IPS-15b (cell line): ENCODE results near the gene BMPR1B.

Experiments used
- H3K27me3 ChIP-seq: one replicate; pipeline ENCODE4 v1.6.1; 2013; ENCODE audit warnings: low read length; ENCODE audit not compliant: control insufficient read depth, insufficient read depth
- H3K36me3 ChIP-seq: one replicate; pipeline ENCODE4 v1.6.1; 2013; ENCODE audit warnings: low read length; ENCODE audit not compliant: control insufficient read depth, insufficient read depth
- H3K4me1 ChIP-seq: one replicate; pipeline ENCODE4 v1.6.1; 2013; ENCODE audit warnings: mild to moderate bottlenecking, low read length; ENCODE audit not compliant: control insufficient read depth, insufficient read depth
- H3K4me3 ChIP-seq: one replicate; pipeline ENCODE4 v1.5.1; 2013; ENCODE audit warnings: low read depth, low read length
- H3K9ac ChIP-seq: one replicate; pipeline ENCODE4 v1.6.1; 2013; ENCODE audit warnings: low read depth, mild to moderate bottlenecking, low read length
- H3K9me3 ChIP-seq: one replicate; pipeline ENCODE4 v1.6.1; 2013; ENCODE audit warnings: mild to moderate bottlenecking, low read length; ENCODE audit not compliant: control insufficient read depth, insufficient read depth

BMPR1B gene

GRCh38 chr4:94765174-94765573 is 7.4 kb downstream of the BMPR1B start:
- H3K4me3 ChIP-seq = no peak overlapping the region
- no peak overlapping the region for H3K9ac ChIP-seq
- no peaks in the 10 kb centered on the region for H3K36me3 ChIP-seq
- peaks cover 8% of the 10 kb centered on the region for H3K27me3 ChIP-seq
- no peaks in the 10 kb centered on the region for H3K9me3 ChIP-seq
- no peaks in the 10 kb centered on the region for H3K4me1 ChIP-seq

- Histone ChIP-seq H3K4me1 (no peaks in the 10 kb centered on the region), H3K27me3 (peaks cover 3% of the 10 kb centered on the region), H3K4me3 (no peak overlapping the region)
Measured at GRCh38 chr4:94765648-94766047, 7.9 kb downstream of the BMPR1B start.

GRCh38 chr4:94766856-94767255 is 9.1 kb downstream of the BMPR1B start:
- Histone ChIP-seq H3K9me3 (no peaks in the 10 kb centered on the region), H3K9ac (no peak overlapping the region), H3K27me3 (no peaks in the 10 kb centered on the region), H3K36me3 (no peaks in the 10 kb centered on the region), H3K4me3 (no peak overlapping the region), H3K4me1 (no peaks in the 10 kb centered on the region)

More at GRCh38 chr4:94765648-94766047, 7.9 kb downstream of the BMPR1B start:
- H3K36me3 ChIP-seq = no peaks in the 10 kb centered on the region
- no peak overlapping the region for H3K9ac ChIP-seq
- H3K9me3 ChIP-seq = no peaks in the 10 kb centered on the region

GRCh38 chr4:94767446-94767845 is 9.7 kb downstream of the BMPR1B start:
- H3K4me3 ChIP-seq = no peak overlapping the region
- H3K4me1 ChIP-seq = no peaks in the 10 kb centered on the region
- no peaks in the 10 kb centered on the region for H3K36me3 ChIP-seq
- H3K9me3 ChIP-seq = no peaks in the 10 kb centered on the region
- H3K9ac ChIP-seq = no peak overlapping the region
- no peaks in the 10 kb centered on the region for H3K27me3 ChIP-seq

GRCh38 chr4:94782707-94783106 is 25.0 kb downstream of the BMPR1B start:
- H3K4me3 ChIP-seq = no peak overlapping the region
- no peaks in the 10 kb centered on the region for H3K36me3 ChIP-seq

DNA sequence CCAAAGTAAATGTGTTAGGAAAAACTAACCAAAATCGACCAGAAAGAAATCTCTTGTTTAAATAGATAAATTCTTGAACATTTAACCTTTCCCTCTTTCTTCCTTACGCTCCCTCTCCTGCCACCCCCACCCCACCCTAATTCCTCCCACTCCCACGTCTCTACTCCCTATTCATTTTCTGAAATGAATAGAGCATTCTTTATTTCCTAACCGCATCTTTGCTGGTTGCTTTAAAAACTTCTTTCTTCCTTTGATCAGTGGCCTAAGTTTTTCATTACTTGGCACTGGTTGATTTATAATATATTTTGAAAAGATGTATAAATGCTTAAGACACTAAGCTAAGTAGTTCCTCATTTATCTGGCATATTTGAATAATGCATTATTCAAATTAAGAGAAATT is 33.9 kb downstream of the BMPR1B start:
- Histone ChIP-seq H3K36me3 (no peaks in the 10 kb centered on the region), H3K9me3 (no peaks in the 10 kb centered on the region), H3K4me3 (no peak overlapping the region), H3K4me1 (no peaks in the 10 kb centered on the region), H3K27me3 (no peaks in the 10 kb centered on the region), H3K9ac (no peak overlapping the region)

More at GRCh38 chr4:94782707-94783106, 25.0 kb downstream of the BMPR1B start:
- H3K9me3 ChIP-seq = no peaks in the 10 kb centered on the region
- no peaks in the 10 kb centered on the region for H3K4me1 ChIP-seq
- no peak overlapping the region for H3K9ac ChIP-seq
- no peaks in the 10 kb centered on the region for H3K27me3 ChIP-seq

DNA sequence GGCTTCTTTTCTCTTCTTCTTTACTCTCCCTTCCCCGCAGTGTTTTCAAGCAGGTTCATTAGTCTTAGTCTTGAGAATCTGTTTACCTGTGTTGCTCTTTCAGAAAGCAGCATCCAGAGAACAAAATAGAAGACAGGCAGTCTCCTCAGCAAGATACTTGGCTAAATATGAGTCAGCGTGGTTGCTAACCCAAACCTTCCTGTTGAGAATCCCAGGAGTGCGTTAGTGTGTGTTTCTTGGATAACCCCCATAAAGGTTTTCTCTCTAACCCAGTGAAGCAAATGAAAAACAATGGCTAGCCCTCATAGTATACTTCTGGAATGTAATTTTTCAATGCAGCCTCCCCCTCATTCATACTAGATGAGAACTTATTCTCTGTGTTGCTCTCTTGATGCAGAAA is 41.1 kb downstream of the BMPR1B start:
- Histone ChIP-seq H3K4me3 (no peak overlapping the region), H3K9ac (no peak overlapping the region), H3K27me3 (no peaks in the 10 kb centered on the region), H3K36me3 (no peaks in the 10 kb centered on the region), H3K4me1 (no peaks in the 10 kb centered on the region), H3K9me3 (no peaks in the 10 kb centered on the region)

- H3K9me3 ChIP-seq = no peaks in the 10 kb centered on the region
- H3K9ac ChIP-seq = no peak overlapping the region
- no peaks in the 10 kb centered on the region for H3K4me1 ChIP-seq
- H3K36me3 ChIP-seq = no peaks in the 10 kb centered on the region
- H3K27me3 ChIP-seq = no peaks in the 10 kb centered on the region
- H3K4me3 ChIP-seq = no peak overlapping the region
Measured at GRCh38 chr4:94801016-94801415, 43.3 kb downstream of the BMPR1B start.

- H3K4me3 ChIP-seq = no peak overlapping the region
- H3K27me3 ChIP-seq = no peaks in the 10 kb centered on the region
- no peaks in the 10 kb centered on the region for H3K4me1 ChIP-seq
- H3K9me3 ChIP-seq = no peaks in the 10 kb centered on the region
- no peaks in the 10 kb centered on the region for H3K36me3 ChIP-seq
- no peak overlapping the region for H3K9ac ChIP-seq
Measured at GRCh38 chr4:94802091-94802490, 44.3 kb downstream of the BMPR1B start.

DNA sequence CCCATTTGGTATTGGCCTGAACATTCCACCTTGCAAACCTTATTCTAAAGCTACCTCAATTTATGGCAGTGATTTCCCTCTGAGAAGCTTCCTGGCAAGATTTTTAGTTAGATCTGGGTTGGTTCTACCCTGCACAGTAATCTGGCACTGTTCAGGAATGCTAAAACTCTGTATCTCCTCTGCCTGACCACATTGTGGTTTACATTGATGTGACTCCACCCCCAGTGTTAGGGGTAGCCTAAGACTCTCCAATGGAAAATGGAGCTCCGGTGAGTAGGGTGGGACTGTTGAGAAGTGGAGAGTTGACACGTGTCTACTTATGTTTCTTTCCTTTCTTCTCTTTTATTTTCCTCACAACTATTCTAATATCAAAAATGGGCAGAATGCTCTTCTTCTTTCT is 45.4 kb downstream of the BMPR1B start:
- H3K9me3 ChIP-seq = no peaks in the 10 kb centered on the region
- no peaks in the 10 kb centered on the region for H3K4me1 ChIP-seq
- no peak overlapping the region for H3K4me3 ChIP-seq
- H3K27me3 ChIP-seq = no peaks in the 10 kb centered on the region
- H3K36me3 ChIP-seq = no peaks in the 10 kb centered on the region
- no peak overlapping the region for H3K9ac ChIP-seq

GRCh38 chr4:94804650-94805049 is 46.9 kb downstream of the BMPR1B start:
- Histone ChIP-seq H3K9ac (no peak overlapping the region), H3K9me3 (no peaks in the 10 kb centered on the region), H3K27me3 (no peaks in the 10 kb centered on the region), H3K4me3 (no peak overlapping the region), H3K4me1 (no peaks in the 10 kb centered on the region), H3K36me3 (no peaks in the 10 kb centered on the region)

GRCh38 chr4:94806376-94806775 is 48.6 kb downstream of the BMPR1B start:
- Histone ChIP-seq H3K4me1 (no peaks in the 10 kb centered on the region), H3K9me3 (no peaks in the 10 kb centered on the region), H3K36me3 (no peaks in the 10 kb centered on the region), H3K9ac (no peak overlapping the region), H3K4me3 (no peak overlapping the region), H3K27me3 (no peaks in the 10 kb centered on the region)

DNA sequence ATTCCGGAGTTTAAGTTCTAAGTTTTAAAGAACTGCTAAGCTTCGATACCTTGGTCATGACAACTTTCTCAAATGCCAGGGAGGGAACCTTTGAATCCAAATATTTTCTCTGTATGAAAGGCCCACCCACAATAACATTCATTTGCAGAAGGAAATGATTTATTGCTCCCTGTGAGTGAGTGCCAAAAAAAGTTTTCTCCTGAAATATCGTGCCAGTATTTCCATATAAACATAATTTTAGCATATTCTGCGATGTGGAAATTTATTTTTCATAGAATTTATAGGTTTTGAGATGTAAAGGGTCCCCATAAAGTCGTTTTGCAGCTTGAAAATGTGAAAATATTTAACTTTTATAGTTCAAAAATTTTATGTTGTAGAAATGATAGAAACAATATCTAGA is 53.9 kb downstream of the BMPR1B start:
- Histone ChIP-seq H3K27me3 (no peaks in the 10 kb centered on the region), H3K9me3 (no peaks in the 10 kb centered on the region), H3K36me3 (no peaks in the 10 kb centered on the region), H3K4me1 (no peaks in the 10 kb centered on the region), H3K9ac (no peak overlapping the region), H3K4me3 (no peak overlapping the region)
